Tibial nerve (tissue), 4 donors: ENCODE data around the gene AURKB. TPM values are rescaled to one million over a fixed set of nuclear protein-coding genes. Genes with fewer than 3 reads are reported as not detected.
A peak's percentile ranks its signal among the peaks of the same experiment; 100 is the strongest.

Experiments used
- DNase-seq, 2 donors: peaks; one replicate each; pipeline ENCODE4 v3.0.0-alpha.2; 2019; ENCODE audit warnings: low spot score in 2 of 2
- H3K27ac ChIP-seq, 4 donors: fragments of 200-600 bp; sonication (generic) in 3 of 4; one replicate each; pipeline ENCODE4 v1.5.1; 2017 to 2019; ENCODE audit warnings: mild to moderate bottlenecking in 1 of 4
- H3K27me3 ChIP-seq, 2 donors: fragments of 200-600 bp; sonication (generic) in 1 of 2; one replicate each; pipeline versions ENCODE4 v1.5.1 to v1.6.0; 2017 to 2019
- H3K36me3 ChIP-seq, 3 donors: fragments of 200-600 bp; sonication (generic); one replicate each; pipeline ENCODE4 v1.5.1; 2018 to 2019
- H3K4me1 ChIP-seq, 4 donors: fragments of 200-600 bp; sonication (generic) in 3 of 4; one replicate each; pipeline ENCODE4 v1.5.1; 2017 to 2019
- H3K4me3 ChIP-seq, 4 donors: fragments of 200-600 bp; sonication (generic) in 3 of 4; one replicate each; pipeline ENCODE4 v1.5.1; 2017 to 2019; ENCODE audit warnings: mild to moderate bottlenecking in 1 of 4, moderate library complexity in 1 of 4
- H3K9me3 ChIP-seq, 4 donors: fragments of 200-600 bp; sonication (generic) in 3 of 4; one replicate each; pipeline ENCODE4 v1.5.1; 2017 to 2019
- EP300 ChIP-seq, 2 donors: sonication (generic); formaldehyde crosslinking; IDR thresholded peaks; one replicate each; pipeline ENCODE4 v1.6.1; 2017; ENCODE audit warnings: antibody characterized with exemption in 2 of 2, mild to moderate bottlenecking in 1 of 2
- POLR2A ChIP-seq, 2 donors: fragments of 450-650 bp; IDR thresholded peaks; one replicate each; pipeline ENCODE4 v1.6.1; 2017; ENCODE audit warnings: antibody characterized with exemption in 2 of 2, mild to moderate bottlenecking in 2 of 2, moderate library complexity in 2 of 2
- WGBS, 2 donors: methylation state at CpG; one replicate each; pipeline ENCODE4 v1.1.5; 2018; 5-methylcytosine and 5-hydroxymethylcytosine counted together
- total RNA-seq, 4 donors: library from RNA; depleted of rRNA; stranded (reverse); fragments of >200 nt; gene quantifications; one replicate each; pipeline ENCODE4 v1.1.0, GENCODE V29; 2016
- TF ChIP-seq, protein P1 (sequence below), 5 experiments: fragments of 200-600 bp in 3 of 5; fragments of 450-650 bp in 2 of 5; sonication (generic) in 3 of 5; IDR thresholded peaks; one replicate each; pipeline ENCODE4 v1.5.1; 2016 to 2019; ENCODE audit warnings: antibody characterized with exemption in 5 of 5, mild to moderate bottlenecking in 3 of 5, moderate library complexity in 2 of 5

The AURKB gene
- total RNA-seq, 4 donors from 2014 or later = 31.2 to 78.1 (median 39.6) TPM

DNA sequence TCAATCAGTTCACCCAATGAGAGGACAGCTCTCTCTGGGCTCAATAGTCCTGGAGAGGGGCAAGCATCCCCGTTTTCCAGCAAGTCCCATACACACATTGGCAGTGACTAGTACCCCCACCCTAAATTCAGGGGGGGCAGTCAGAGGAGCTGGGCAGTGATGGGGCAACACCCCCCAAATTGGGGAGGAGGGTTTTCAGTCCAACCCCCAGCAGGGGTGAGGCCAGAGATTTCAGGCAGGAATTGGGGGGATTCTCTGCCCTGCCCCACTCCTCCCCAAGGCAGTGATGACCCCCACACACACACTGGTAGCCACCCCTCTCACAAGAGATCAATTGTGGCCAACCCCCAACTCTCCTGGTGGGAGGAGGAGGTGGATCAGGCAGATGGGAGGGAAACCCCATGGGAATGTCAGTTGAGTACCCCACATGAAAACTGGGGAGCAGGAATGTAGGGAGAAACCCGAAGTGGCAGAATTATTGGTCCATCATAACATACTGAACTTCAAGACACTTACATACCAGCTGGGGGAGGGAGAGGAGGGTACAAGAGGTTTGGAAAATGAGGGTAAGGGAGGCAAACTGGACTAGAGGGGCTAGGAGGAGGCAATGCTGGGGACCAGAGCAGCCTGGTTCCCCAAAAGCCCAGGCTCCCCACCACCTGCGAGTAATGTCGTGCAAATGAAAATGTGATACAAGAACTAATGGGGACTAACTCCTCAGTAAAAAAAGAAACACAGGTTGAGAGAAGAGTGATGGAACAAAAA lies 50.7 kb downstream of the AURKB start:
- no peak for DNase-seq
- Histone ChIP-seq H3K27me3 (no peaks in the 10 kb centered on the region), H3K4me1 (peaks cover 0 to 65% (median 42%) of the 10 kb centered on the region in 4 donors), H3K27ac (peak overlapping the region; percentile 98 to 100 (median 100)), H3K9me3 (no peaks in the 10 kb centered on the region), H3K36me3 (peaks cover 0 to 24% (median 3%) of the 10 kb centered on the region in 3 donors), H3K4me3 (no peak overlapping the region)
- TF ChIP-seq EP300 (IDR thresholded peaks at IDR 0.05) (no peak), POLR2A (IDR thresholded peaks at IDR 0.05) (no peak)
- TF ChIP-seq, protein P1, sequence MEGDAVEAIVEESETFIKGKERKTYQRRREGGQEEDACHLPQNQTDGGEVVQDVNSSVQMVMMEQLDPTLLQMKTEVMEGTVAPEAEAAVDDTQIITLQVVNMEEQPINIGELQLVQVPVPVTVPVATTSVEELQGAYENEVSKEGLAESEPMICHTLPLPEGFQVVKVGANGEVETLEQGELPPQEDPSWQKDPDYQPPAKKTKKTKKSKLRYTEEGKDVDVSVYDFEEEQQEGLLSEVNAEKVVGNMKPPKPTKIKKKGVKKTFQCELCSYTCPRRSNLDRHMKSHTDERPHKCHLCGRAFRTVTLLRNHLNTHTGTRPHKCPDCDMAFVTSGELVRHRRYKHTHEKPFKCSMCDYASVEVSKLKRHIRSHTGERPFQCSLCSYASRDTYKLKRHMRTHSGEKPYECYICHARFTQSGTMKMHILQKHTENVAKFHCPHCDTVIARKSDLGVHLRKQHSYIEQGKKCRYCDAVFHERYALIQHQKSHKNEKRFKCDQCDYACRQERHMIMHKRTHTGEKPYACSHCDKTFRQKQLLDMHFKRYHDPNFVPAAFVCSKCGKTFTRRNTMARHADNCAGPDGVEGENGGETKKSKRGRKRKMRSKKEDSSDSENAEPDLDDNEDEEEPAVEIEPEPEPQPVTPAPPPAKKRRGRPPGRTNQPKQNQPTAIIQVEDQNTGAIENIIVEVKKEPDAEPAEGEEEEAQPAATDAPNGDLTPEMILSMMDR (IDR thresholded peaks at IDR 0.05) = no peak
- WGBS, 2 donors = 61 to 67% methylated on average over 4 of the region's 4 CpGs

DNA sequence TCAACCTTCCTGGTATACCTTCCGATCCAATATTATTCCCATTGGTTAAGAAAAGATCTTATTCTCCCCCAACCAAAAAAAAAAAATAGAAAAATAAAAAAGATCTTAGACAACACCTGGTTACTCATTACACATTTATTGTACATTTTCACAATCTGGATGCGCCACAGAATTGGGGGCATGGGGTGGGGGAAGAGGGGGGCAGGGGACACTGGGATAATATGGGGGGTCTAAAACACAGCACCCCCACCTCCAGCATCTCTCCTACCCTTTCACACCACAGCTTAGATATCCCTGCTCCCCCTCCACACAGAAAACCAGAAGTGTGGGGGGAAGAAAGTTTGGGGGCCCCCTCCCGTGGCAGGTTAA lies 51.4 kb downstream of the AURKB start:
- H3K4me3 ChIP-seq = no peak overlapping the region
- H3K9me3 ChIP-seq = no peaks in the 10 kb centered on the region
- no peak for TF ChIP-seq EP300 (IDR thresholded peaks at IDR 0.05)
- TF ChIP-seq POLR2A (IDR thresholded peaks at IDR 0.05) = no peak
- TF ChIP-seq, protein P1 (IDR thresholded peaks at IDR 0.05) = no peak
- peaks cover 0 to 24% (median 3%) of the 10 kb centered on the region in 3 donors for H3K36me3 ChIP-seq
- WGBS, 2 donors = 52 to 56% methylated on average over 3 of the region's 3 CpGs
- peaks cover 0 to 58% (median 38%) of the 10 kb centered on the region in 4 donors for H3K4me1 ChIP-seq
- DNase-seq = no peak
- H3K27ac ChIP-seq = peak overlapping the region; percentile 98 to 100 (median 100)
- H3K27me3 ChIP-seq = no peaks in the 10 kb centered on the region

DNA sequence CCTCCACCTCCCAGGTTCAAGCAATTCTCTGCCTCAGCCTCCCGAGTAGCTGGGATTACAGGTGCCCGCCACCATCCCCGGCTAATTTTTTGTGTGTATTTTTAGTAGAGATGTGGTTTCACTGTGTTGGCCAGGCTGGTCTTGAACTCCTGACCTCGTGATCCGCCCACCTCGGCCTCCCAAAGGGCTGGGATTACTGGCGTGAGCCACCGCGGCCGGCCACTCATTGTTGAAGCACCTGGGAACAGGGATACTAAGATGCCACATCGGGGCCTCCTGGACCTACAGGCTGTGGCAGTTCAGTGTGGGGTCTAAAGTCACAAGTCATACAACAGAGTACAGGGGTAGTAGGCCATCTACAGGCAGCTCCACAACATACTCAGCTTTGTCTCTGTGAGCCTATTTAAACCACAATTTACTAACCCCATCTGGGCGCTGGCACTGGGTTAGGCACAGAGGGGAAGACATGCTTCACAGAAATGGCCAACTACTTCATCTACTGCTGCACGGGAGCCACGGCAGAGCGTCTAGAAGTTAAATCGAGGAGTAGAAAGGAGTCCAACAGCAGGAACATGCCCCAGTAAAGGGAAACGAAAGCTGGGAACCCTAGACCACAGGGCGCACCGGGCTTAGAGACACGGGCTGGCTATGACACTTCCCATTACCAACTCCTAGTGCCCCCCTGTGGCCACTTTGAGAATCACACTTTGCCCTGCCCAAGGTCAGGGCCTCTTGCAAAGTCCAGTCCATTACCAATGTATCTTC lies 51.9 kb downstream of the AURKB start:
- 39 to 46% methylated on average over 19 to 20 of the region's 20 CpGs for WGBS, 2 donors
- DNase-seq = peak; percentile 96 to 98

DNA sequence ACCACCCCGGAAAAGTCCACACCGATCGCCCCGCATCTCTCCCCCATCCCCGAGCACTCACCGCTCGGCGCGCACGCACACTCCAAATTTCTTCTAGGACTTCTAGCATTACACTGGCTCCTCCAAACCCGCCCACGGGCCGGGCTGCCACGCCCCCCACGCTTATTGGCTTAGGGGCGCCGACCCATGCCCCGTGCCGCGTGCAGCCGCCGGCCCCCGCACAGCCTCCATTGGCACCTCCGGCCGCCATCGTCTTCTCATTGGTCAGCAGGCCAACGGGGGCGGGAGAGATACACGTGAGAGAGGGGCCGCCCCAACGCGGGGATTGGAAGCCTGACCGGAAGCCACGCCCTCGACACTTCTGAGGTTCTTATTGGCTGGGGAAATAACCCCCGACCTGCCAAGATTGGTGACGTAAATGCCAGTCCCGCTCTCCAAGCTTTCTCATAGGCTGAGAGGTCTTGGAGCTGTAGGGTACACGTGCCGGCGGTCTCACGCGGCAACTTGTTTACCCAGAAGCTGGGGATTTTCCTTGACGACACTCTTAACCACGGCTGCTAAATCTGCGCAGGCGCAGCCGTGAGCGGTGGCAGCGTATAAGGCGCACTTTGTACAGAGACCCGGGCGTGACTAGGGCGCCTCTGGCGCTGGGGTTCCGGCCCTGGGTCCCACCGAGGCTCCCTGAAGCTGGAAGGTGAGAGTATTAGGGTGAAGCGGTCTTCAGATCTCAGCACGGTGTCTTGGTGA lies 54.0 kb downstream of the AURKB start:
- Histone ChIP-seq H3K4me1 (peaks cover 3 to 56% (median 41%) of the 10 kb centered on the region in 4 donors), H3K27me3 (no peaks in the 10 kb centered on the region), H3K4me3 (peak overlapping the region; percentile 81 to 92 (median 89)), H3K9me3 (no peaks in the 10 kb centered on the region), H3K36me3 (peaks cover 0 to 26% (median 3%) of the 10 kb centered on the region in 3 donors), H3K27ac (peak overlapping the region; percentile 99 to 100 (median 100))
- DNase-seq = peak; percentile 100
- 1% methylated on average over 39 to 58 of the region's 59 CpGs for WGBS, 2 donors
- TF ChIP-seq, protein P1 (IDR thresholded peaks at IDR 0.05) = peak in 3 of 5 experiments; percentile 8 to 33 (median 25)
- TF ChIP-seq EP300 (IDR thresholded peaks at IDR 0.05) (peak; percentile 98 to 100), POLR2A (IDR thresholded peaks at IDR 0.05) (peak; percentile 100)

More for the DNA sequence above, 51.9 kb downstream of the AURKB start:
- Histone ChIP-seq H3K9me3 (no peaks in the 10 kb centered on the region), H3K4me1 (peaks cover 0 to 57% (median 38%) of the 10 kb centered on the region in 4 donors), H3K27me3 (no peaks in the 10 kb centered on the region), H3K27ac (peak overlapping the region; percentile 98 to 100 (median 100)), H3K4me3 (no peak overlapping the region), H3K36me3 (peaks cover 0 to 24% (median 3%) of the 10 kb centered on the region in 3 donors)
- TF ChIP-seq POLR2A (IDR thresholded peaks at IDR 0.05) (peak in 1 of 2 donors; percentile 29), EP300 (IDR thresholded peaks at IDR 0.05) (peak; percentile 64 to 76)
- TF ChIP-seq, protein P1 (IDR thresholded peaks at IDR 0.05) = peak; percentile 90 to 96 (median 94)
